NCI-H2196 (cell line): Measurements from ENCODE around the gene THY1.

Experiments
- DNase-seq: peaks from one replicate; lab custom pipeline; 2025; ENCODE audit not compliant: unreplicated experiment; lab: John Stamatoyannopoulos, UW

Gene THY1

DNA sequence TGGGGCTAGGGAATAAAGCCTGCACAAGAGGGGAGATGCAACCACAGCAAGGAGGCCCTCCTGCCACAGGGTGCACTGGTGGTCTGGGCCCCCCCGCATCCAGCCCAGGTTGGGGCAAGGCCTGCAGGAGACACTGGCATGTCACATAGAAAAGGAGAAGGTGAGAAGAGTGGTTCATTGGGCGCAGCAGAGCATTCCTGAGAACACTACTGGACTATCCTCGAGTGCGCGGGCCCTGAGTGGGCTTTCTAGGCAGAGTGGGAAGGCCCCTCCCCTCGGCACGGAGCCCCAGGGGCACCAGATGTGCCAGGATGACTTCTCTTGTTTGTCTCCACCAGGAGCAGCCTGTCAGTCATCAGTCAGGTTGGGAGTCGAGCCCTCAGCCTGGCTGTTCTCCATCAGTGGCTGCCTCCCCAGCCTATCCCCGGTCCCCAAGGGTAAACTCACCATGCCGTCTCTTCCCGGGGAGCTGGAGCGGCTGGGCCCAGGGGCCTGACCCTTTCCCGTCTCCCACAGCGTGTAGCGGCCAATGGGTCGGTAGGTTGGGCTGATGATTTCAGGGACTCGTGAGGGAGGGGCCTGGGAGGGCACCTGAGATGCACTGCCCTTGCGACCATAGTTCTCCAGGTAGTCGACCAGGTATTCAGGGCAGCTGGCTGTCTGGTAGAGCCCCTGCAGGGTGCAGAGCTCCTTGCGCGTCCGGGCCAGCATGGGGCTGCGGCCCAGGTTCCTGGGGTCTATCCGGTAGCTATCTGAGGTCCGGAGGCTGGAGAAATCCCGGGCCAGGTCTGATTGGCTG, 50.5 kb downstream of the THY1 start:
- no peak for DNase-seq

DNA sequence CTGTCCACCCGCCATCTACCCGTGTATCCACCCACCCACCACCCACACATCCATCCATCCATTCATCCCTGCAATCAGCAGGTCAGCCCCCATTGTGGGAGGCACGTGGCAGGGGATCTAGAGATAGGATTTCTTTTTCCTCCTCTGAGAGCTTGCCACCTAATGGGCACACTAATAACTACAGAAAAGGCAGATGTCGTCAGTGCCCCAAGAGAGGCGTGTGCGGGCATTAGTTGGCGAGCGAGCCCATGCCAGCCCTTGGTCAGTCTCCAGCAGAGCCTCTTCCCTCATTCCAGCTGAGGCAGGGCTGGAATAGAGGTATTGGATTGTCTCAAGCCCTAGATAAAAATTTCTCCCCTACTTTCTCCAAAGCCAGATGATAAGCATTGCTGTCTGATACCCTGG, 51.2 kb downstream of the THY1 start:
- DNase-seq: peak; percentile 71

DNA sequence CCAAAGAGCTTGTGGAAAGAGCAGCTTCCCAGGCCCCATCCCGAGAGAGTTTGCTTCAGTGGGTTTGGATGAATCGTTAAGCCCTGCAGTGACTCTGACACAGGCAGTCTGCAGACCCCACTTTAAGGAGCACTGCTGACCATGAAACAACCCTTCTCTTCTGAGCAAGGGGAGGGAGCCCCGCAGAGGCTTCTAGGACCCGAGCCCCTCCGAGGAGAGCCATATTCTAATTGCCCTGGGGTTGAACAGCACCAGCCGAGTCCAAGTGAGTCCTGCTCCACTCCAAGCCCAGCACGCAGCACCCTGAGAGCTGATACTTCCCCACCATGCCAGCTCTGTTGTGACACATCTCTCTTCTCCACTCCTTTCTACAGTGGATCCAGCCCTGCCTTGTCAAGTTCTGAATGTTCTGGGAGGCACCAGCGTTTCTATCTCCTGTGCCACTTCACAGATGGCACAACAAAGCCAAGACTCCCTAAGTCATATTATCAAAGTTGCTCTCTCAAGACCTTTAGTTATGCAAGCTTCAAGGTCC, 51.8 kb downstream of the THY1 start:
- DNase-seq: no peak

DNA sequence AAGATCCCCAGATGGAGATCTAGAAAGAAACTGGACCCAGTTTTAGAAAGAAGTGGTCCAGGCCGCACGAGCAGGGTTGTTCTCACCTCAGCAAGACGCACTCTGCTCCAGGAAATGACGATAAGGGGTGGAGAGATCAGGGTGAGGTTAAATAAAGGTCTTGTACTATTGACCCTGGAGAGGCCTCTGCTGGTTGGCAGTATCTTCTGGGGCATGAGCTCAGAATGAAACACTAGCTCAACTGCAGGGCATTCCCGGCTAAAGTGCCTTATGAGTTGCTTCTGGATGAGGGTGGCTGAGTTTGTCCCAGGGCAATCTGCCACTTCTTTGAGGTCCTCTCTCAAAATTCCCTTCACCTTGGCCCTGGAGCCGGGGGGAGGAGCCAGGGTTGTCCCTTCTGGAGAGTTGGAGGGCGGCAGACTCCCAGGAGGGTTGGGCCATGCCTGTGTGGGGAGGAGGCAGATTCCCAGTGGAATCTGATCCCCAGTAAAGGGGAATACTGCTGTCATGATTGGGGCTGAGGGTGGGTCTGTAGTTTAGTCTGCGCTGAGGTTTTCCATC, 52.4 kb downstream of the THY1 start:
- no peak for DNase-seq

DNA sequence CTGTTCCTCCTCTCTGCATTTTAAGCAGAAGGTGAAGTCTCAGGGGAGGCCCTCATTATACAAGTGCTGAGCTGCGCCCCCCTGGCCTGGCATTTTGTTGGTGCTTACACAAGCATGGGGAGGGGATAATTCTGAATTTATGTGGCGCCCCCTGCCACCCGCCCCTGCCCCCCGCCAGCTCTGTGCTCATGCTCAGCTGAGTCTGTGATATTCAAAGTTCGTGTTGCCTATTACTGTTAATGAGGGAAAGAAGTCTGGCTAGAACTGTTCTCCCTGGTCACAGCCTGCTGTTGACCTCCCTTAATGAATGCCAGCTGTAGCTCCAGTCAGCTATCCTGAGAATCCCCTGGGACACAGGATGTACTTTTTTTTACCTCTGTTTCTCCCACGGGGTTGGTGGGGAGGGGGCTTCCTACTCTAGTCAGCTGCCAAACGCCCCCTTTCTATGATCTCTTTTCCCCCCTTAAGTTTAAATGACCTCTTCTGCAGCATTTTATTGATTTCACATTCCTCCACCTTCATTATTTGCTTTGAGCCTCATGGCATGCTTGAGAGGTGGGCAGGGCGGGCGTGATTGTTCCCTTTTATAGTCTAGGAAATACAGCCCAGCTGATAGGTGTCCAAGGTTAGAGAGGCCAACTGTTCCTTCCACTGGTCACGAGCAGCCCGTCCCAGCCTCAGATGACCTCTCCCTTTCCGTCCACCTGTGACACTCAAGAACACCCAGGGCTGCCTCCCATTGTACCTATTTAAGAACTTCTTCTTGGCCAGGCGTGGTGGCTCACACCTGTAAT, 53.6 kb downstream of the THY1 start:
- no peak for DNase-seq

DNA sequence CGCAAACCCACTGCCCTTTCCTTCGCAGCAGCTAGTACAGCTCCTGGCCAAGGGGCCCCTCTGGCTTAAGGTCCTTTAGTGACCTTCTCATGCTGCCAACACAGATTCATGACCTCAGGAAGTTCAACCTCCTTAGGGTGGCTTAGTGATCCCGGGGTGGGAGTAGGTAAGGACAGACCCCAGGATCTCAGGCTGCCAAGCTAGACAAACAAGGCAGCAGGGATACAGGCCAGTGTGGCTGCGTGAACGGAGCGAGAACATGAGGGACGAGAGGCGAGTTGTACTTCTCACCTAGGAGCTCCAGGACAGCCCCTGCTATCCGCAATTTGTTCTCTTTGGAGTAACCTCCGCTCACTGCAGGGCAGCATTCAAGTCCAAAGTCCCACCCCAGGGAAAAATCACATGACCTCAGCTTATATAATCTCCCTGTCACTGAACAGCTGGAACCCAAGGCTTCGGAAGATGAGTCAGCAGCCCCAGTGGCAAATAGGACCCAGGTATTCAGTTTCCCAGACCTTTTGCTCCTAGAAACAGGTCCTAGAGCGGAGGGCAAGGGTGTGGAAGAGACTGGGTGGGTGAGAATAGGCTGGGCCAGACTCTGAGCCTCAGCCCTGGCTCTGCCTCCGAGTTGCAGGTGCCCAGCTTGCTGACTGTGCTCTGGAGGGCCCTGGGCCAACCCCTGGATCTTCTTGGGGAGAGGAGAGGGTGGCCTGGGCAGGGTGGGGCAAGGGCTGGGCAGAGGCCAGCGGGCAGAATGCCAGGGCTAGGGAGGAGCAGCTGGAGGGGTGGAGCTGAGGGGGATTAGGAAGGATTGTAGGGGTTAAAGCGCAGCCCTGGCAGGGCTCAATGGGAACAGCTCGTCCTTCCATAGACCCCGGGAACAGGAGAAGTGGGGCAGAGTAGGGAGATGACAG, 54.6 kb downstream of the THY1 start:
- peak; percentile 57 for DNase-seq

DNA sequence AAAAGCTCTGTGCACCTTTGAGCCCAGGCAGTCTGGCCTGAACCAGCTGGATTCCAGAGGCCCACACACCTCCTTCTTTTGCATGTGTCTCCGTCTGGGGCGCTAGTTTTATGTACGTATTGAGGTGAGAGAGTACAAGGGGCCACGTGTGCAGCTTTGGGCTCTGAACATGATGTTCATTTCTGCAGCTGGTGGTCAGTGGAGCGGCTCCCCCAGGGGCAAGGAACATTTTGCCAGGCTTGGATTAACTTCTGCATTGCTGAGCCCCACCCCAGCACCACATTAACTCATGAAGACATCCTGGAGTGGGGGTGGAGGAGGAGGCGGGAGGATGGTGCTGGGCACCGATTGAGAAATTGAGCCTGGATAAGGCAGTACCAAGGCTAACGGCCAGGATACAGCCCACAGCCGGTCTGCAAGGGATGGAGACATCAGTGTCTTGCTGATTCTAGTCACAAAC, 55.3 kb downstream of the THY1 start:
- DNase-seq: no peak
